ENCODE measurements around the gene PRIM2.
"Not testable (repeated sequence)": the region's sequence is repeated elsewhere in the genome, so short reads cannot be mapped to it uniquely, and the experiment has no call there.

- TF ChIP-seq CHD2 (IDR thresholded peaks at IDR 0.05; ENCODE audit: low read length, partially characterized antibody); ZFP36 (IDR thresholded peaks at IDR 0.05; ENCODE audit: borderline replicate concordance, partially characterized antibody); CTCF (IDR thresholded peaks at IDR 0.05); MYC (IDR thresholded peaks at IDR 0.05; ENCODE audit: borderline replicate concordance, low read length); JUN (IDR thresholded peaks at IDR 0.05); ZC3H11A (IDR thresholded peaks at IDR 0.05); POLR2A (IDR thresholded peaks at IDR 0.05; ENCODE audit: low read length); MAX (IDR thresholded peaks at IDR 0.05); RAD21 (conservative IDR thresholded peaks at IDR 0.05 in 1 of 2, IDR thresholded peaks at IDR 0.05 in 1 of 2); RFX5 (IDR thresholded peaks at IDR 0.05); MAFK (IDR thresholded peaks at IDR 0.05; ENCODE audit: partially characterized antibody); RCOR1 (IDR thresholded peaks at IDR 0.05; ENCODE audit: low read depth, low read length); USF2 (IDR thresholded peaks at IDR 0.05): not testable (repeated sequence)
Measured at GRCh38 chr6:57577023-57577422, 259.6 kb downstream of the PRIM2 start.

Data from A549 (cell line).